GM18870 (cell line): ENCODE results near the gene ZCCHC14.
"Not testable (repeated sequence)": the region's sequence is repeated elsewhere in the genome, so short reads cannot be mapped to it uniquely, and the experiment has no call there.

Experiments
- ATAC-seq: cut with Tn5 transposase; IDR thresholded peaks from one replicate; pipeline ENCODE4 v1.9.1; 2021; ENCODE audit warnings: moderate library complexity; ENCODE audit not compliant: unreplicated experiment

ZCCHC14 gene

GRCh38 chr16:87388818-87389134, 104.0 kb downstream of the ZCCHC14 start:
- no peak for ATAC-seq

DNA sequence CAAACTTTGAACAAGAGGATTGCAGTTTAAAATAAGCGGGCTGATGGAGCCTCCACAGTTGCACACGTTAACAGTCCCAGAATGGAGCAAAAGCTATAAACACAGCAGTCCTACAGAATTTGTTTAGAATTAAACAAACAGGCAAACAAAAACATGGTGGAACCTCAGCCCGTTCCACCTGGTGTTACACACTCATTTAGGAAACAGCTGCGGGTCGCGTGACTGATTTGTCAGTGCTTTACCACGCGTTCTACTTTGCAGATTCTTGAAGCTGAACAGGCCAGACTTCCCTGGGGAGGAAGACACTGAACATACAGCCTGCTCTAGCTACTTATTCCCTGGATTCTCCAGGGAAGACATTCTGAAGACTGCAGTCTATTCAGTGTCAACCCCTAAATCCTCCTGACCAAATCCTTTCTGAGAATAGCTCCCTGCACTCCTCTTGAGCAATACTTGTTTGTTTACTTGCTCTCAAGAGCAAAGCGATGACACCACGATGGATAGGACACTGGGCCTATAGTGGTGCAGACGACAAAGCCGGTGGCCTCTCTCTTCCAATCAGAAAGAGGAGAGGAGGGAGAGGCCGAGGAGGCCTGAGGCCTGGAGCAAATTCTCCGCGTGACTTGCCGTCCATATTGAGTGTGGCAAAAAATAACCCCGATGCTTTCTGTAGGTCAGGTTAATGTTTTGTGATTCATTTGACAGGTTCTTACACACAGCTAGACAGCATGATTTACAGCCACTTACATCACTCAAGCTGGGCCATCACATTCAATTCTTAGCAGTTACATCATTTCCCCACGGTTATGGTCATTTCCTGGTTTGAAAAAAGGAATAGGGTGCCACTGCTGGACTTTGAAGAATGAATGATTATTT, 104.6 kb downstream of the ZCCHC14 start:
- ATAC-seq: peak; percentile 66

GRCh38 chr16:87384875-87385167, 108.0 kb downstream of the ZCCHC14 start:
- not testable (repeated sequence) for ATAC-seq

DNA sequence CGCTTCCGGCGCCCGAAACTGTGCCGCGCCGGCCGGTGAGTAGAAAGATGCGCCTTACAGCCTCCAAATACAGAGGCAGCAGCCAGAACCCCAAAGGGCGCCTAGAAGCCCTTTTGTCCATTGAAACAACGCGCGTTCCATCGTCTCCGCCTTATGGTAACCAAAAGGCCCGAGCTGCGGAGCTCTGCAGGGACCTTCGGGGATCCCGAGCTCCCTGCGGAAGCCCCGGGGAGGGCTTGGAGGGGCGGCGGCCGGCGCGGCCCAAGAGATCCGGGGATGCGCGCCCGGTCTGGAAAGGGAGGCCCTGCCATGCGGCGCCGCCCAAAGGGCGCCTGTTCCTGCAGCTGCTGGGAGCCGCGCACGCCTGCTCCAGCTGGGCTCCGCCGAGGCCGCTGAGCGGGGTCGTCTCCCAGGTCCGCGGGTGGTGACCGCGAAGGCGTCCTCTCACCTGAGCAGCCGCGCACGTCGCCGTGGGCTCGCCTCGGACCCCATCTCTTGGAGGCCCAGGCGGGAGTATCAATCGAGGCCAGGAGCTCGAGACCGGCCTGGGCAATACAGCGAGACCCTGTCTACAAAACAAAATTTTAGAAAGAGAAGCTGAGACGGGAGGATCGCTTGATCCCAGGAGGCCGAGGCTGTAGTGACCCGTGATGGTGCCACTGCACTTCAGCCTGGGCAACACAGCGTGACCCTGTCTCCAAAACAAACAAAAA, 108.5 kb downstream of the ZCCHC14 start:
- ATAC-seq: no peak

GRCh38 chr16:87383505-87384161, 109.2 kb downstream of the ZCCHC14 start, which contains the start of gene FBXO31:
TSS of gene FBXO31 (minus strand) at chr16:87383776. CDS start at chr16:87383744, 32 bp downstream.
- ATAC-seq: peak; percentile 47

GRCh38 chr16:87382023-87382785, 110.6 kb downstream of the ZCCHC14 start:
- ATAC-seq: no peak

GRCh38 chr16:87380881-87381280, 111.9 kb downstream of the ZCCHC14 start:
- no peak for ATAC-seq

GRCh38 chr16:87380403-87380802, 112.4 kb downstream of the ZCCHC14 start:
- ATAC-seq: no peak

GRCh38 chr16:87379312-87379752, 113.5 kb downstream of the ZCCHC14 start:
- not testable (repeated sequence) for ATAC-seq

GRCh38 chr16:87376660-87377059, 116.2 kb downstream of the ZCCHC14 start:
- ATAC-seq: no peak

- no peak for ATAC-seq
These were observed 117.2 kb downstream of the ZCCHC14 start for GRCh38 chr16:87375426-87376135.

DNA sequence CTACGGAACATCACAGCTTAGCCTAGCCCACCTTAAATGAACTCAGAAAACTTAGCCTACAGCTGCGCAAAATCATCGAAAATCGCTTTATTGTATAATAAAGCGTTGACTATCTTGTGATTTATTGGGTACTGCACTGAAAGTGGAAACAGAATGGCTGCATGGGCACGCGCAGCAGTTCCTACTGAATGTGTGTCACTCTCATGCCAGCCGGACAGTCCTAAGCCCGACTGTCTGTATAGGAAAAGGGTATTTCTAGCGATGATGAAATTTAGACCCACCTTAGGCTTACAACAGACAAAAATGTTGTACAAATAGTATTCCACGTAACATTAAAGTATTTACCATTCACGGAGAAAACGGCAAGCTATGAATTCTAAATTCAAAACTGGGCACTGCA, 118.5 kb downstream of the ZCCHC14 start:
- no peak for ATAC-seq

- ATAC-seq: no peak
These were observed 120.5 kb downstream of the ZCCHC14 start for GRCh38 chr16:87372305-87372704.

- ATAC-seq: no peak
These were observed 121.5 kb downstream of the ZCCHC14 start for GRCh38 chr16:87371261-87371866.

DNA sequence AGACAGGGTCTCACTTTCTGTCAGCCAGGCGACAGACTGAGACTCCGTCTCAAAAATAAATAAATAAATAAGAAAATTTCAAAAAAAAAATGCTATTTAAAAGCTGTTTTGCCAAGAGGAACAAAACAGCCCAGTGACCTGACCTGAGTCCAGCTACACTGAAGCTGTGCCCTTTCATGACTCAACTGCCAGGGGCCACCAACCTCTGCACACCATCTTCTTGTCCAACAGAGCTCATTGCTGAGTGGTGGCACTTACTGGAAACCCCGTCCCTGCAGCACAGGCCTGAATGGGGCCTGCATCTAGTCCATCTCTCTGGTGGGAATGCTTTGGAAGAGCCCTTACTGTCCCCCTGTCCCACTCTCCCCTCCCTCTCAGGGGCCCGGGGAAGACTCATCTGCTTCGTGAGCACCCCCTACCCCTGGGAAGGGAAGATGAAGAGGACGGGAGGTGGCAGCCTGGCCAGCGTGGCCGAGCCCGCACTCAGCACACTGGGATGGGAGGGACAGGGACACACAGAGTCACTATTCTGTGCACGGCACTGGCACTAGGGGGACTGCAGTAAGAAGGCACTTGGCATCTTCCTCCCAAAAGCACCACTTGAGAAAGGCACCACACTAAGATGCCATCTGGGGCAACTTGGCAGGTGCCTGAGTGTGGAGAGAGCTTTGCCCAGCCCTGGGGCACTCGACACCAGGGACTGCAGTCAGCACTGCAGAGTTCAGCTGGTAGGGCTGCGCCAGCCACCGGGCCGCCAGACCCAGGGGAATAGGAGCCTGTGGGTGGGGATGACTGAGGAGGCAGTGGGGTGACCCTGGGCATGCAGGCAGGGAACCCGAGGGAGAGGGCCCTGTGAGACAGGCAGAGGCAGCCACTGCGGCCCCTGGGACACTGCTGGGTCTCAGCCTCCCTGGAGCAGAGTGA, 122.8 kb downstream of the ZCCHC14 start:
- no peak for ATAC-seq

- ATAC-seq: no peak
These were observed 123.6 kb downstream of the ZCCHC14 start for GRCh38 chr16:87369117-87369765.

DNA sequence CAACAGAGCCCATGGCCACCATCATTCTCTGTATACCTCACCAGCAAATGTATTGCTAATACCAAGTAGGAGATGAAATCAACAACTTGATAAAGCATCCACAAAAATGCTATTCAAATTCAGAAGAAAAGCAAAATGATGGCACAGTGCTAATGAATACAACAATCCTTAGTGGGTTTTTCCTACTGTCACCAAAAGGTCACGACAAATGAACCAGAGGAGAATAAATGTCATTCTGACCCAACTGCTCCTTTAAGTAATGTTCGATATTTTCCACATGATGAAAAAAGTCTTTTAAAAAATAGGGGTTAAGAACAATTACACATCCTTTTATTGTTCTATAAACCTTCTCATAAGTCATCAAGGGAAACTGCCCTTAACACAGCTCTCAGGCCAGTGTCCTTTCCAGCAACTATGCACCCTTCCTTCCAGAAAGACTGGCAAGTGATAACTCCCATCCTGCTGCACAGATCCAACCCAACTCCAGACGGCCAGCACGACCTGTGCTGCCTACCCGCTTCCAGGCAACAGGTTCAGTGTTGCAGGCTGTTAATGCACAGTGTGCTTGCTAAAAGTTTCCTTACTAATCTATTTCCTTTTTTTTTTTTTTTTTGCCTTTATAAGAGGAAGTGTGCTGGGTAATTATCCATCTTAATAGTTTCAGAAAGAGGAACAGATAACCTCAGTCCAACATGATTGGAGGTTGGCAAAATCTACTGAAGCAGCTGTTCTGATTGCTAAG, 124.6 kb downstream of the ZCCHC14 start:
- ATAC-seq: no peak

DNA sequence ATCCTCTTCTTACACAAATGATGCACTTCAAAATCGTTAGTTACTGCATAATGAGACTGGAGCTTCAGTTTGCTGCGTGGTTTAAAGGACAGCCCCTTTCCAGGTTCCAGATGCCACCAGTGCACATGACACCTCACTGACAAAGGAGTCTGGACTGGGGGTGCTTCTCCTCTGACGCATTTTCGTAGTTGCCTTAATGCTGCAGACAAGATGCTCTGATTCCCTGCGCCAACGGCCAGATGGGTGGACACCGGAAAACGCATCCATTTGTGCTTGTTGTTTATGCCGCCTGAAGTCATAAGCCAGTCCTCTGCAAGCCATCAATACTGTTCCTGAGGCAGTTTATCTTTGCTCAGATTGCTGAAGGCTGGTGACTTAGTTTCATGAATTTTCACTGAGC, 125.3 kb downstream of the ZCCHC14 start:
- no peak for ATAC-seq
